CD8-positive, alpha-beta memory T cell (primary cell): ENCODE measurements around the gene MACROD2. TPM values are rescaled to one million over a fixed set of nuclear protein-coding genes. Genes with fewer than 3 reads are reported as not detected.
A peak's percentile ranks its signal among the peaks of the same experiment; 100 is the strongest.

Experiments used
- CTCF ChIA-PET: fragments of 350-600 bp; sonication (Branson Sonifier 250); formaldehyde crosslinking; loops from one replicate; lab custom pipeline; 2021; ENCODE audit warnings: antibody characterized with exemption; lab: Charles Lee
- POLR2A ChIA-PET: fragments of 350-600 bp; sonication (Branson Sonifier 250); formaldehyde crosslinking; loops from one replicate; lab custom pipeline; 2021; ENCODE audit warnings: antibody characterized with exemption; lab: Charles Lee
- DNase-seq, 5 donors: peaks; one replicate each; pipeline versions ENCODE4 v3.0.0 to v3.0.0-alpha.2; 2020 to 2022; ENCODE audit warnings: mixed read lengths in 1 of 5
- H3K27ac ChIP-seq: one replicate; pipeline ENCODE4 v1.7.0; 2013; ENCODE audit warnings: low read depth, mild to moderate bottlenecking, low read length, moderate library complexity
- H3K27me3 ChIP-seq: 2 replicates; pipeline ENCODE4 v1.7.0; 2013; ENCODE audit warnings: low read length, mild to moderate bottlenecking; ENCODE audit not compliant: insufficient read depth, poor library complexity, severe bottlenecking
- H3K36me3 ChIP-seq: 2 replicates; pipeline ENCODE4 v1.7.0; 2013; ENCODE audit warnings: mild to moderate bottlenecking, low read length, moderate library complexity; ENCODE audit not compliant: insufficient read depth
- H3K4me1 ChIP-seq: 2 replicates; pipeline ENCODE4 v1.7.0; 2013; ENCODE audit warnings: mild to moderate bottlenecking, low read length, moderate library complexity; ENCODE audit not compliant: insufficient read depth
- H3K4me3 ChIP-seq: 2 replicates; pipeline ENCODE4 v1.7.0; 2013; ENCODE audit warnings: mild to moderate bottlenecking, low read length
- H3K9me3 ChIP-seq: 2 replicates; pipeline ENCODE4 v1.7.0; 2013; ENCODE audit warnings: mild to moderate bottlenecking, low read length
- H3K27ac Mint-ChIP-seq, 8 donors: one replicate each; pipeline ENCODE4 v1.8.0; 2020 to 2021; ENCODE audit warnings: mixed read lengths in 8 of 8, mild to moderate bottlenecking in 6 of 8, inconsistent platforms in 3 of 8, moderate library complexity in 3 of 8
- H3K27me3 Mint-ChIP-seq, 2 donors: one replicate each; pipeline ENCODE4 v1.8.0; 2020 to 2021; ENCODE audit warnings: mixed read lengths in 2 of 2, mild to moderate bottlenecking in 1 of 2, moderate library complexity in 1 of 2
- H3K36me3 Mint-ChIP-seq, 3 donors: one replicate each; pipeline ENCODE4 v1.8.0; 2020 to 2021; ENCODE audit warnings: mixed read lengths in 3 of 3, inconsistent platforms in 1 of 3, mild to moderate bottlenecking in 1 of 3
- H3K4me1 Mint-ChIP-seq, 3 donors: one replicate each; pipeline ENCODE4 v1.8.0; 2020 to 2021; ENCODE audit warnings: mixed read lengths in 3 of 3, inconsistent platforms in 1 of 3, mild to moderate bottlenecking in 1 of 3
- H3K4me3 Mint-ChIP-seq, 7 donors: one replicate each; pipeline ENCODE4 v1.8.0; 2020 to 2021; ENCODE audit warnings: mixed read lengths in 7 of 7, mild to moderate bottlenecking in 6 of 7, moderate library complexity in 4 of 7, inconsistent platforms in 2 of 7
- H3K9me3 Mint-ChIP-seq, 5 donors: one replicate each; pipeline ENCODE4 v1.8.0; 2020 to 2022; ENCODE audit warnings: mixed read lengths in 5 of 5, mild to moderate bottlenecking in 3 of 5, moderate library complexity in 2 of 5, inconsistent platforms in 1 of 5
- polyA plus RNA-seq: library from polyadenylated mRNA; unstranded; fragments of 300-500 nt; fragmentation: Illumina TruSeq; gene quantifications from one replicate; pipeline ENCODE4 v1.2.3, GENCODE V29; 2021
- total RNA-seq, 2 experiments: library from RNA; stranded (reverse); gene quantifications; one replicate each; pipeline ENCODE4 v1.2.3, GENCODE V29; 2021

MACROD2 gene
- total and polyA plus RNA-seq, 3 experiments from 2014 or later = not detected

DNA sequence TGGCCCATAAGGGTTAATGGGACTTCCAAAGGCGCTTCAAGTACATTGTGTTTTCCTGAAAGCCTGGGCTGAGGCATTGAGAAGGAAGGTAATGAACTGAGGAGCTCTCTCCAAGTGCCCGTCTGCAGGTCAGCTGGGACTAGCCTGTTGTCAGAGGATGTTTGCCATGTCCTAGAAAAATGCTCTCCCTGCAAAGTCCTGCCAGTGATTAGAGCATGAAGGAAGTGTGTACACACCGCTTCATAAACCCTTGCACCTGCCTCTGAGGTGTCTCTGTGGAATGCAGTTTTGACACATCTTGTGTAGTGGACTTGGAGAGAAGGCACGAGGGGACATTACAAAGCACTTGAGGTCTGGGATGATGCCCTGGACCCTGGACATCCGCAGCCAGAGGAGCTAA is 2071.3 kb downstream of the MACROD2 start:
- H3K9me3 ChIP-seq = no peaks in the 10 kb centered on the region
- Mint-ChIP-seq H3K36me3 (no peaks in the 10 kb centered on the region), H3K27ac (no peak overlapping the region), H3K4me3 (no peak overlapping the region), H3K9me3 (peaks cover 4 to 23% (median 12%) of the 10 kb centered on the region in 5 donors), H3K4me1 (no peaks in the 10 kb centered on the region), H3K27me3 (no peaks in the 10 kb centered on the region)
- CTCF ChIA-PET = no interaction called here
- POLR2A ChIA-PET = no interaction called here
- no peak overlapping the region for H3K27ac ChIP-seq
- no peaks in the 10 kb centered on the region for H3K4me1 ChIP-seq
- H3K27me3 ChIP-seq = no peaks in the 10 kb centered on the region
- no peaks in the 10 kb centered on the region for H3K36me3 ChIP-seq
- DNase-seq = no peak
- no peak overlapping the region for H3K4me3 ChIP-seq

DNA sequence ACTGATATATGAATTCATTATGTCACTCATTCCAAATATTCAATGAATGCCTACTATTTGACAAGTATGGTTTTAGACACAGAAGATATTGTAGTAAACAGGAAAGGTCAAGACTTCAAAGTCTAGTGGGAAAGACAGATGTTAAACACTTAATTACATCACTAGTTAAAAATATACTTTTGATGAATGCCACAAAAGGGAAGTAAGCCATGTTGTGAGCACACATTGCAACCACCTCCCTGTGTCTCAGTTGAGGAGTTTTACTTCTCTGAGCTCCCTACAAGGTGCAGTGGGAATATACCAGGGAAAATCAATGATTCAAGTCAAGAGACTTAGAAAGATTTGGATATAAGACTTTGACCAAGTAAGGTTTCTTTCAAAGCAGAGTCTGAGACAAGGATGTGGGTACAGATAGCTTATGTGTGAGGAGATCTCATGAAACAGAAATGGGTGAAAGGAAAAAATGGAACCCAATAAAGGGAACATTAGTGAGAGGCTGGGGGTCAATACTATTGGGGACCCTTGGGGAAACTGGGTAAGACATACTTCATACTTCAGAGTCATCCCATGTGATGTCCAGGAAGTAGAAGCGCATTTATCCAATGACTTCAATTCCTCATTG is 2074.2 kb downstream of the MACROD2 start:
- no peaks in the 10 kb centered on the region for H3K27me3 Mint-ChIP-seq
- Histone ChIP-seq H3K36me3 (no peaks in the 10 kb centered on the region), H3K27me3 (no peaks in the 10 kb centered on the region), H3K4me1 (no peaks in the 10 kb centered on the region), H3K9me3 (no peaks in the 10 kb centered on the region), H3K27ac (no peak overlapping the region), H3K4me3 (no peak overlapping the region)
- ChIA-PET CTCF (no interaction called here), POLR2A (no interaction called here)
- H3K36me3 Mint-ChIP-seq = no peaks in the 10 kb centered on the region
- no peak overlapping the region for H3K4me3 Mint-ChIP-seq
- H3K27ac Mint-ChIP-seq = no peak overlapping the region
- peaks cover 7 to 23% (median 16%) of the 10 kb centered on the region in 5 donors for H3K9me3 Mint-ChIP-seq
- DNase-seq = no peak
- H3K4me1 Mint-ChIP-seq = no peaks in the 10 kb centered on the region

- no peaks in the 10 kb centered on the region for H3K4me1 Mint-ChIP-seq
- H3K4me3 Mint-ChIP-seq = no peak overlapping the region
- no peaks in the 10 kb centered on the region for H3K4me1 ChIP-seq
- no peaks in the 10 kb centered on the region for H3K9me3 ChIP-seq
- H3K27ac ChIP-seq = no peak overlapping the region
- CTCF ChIA-PET = no interaction called here
- no peak for DNase-seq
- POLR2A ChIA-PET = no interaction called here
- H3K36me3 ChIP-seq = no peaks in the 10 kb centered on the region
- H3K9me3 Mint-ChIP-seq = peaks cover 8 to 25% (median 19%) of the 10 kb centered on the region in 5 donors
- H3K4me3 ChIP-seq = no peak overlapping the region
- no peaks in the 10 kb centered on the region for H3K27me3 ChIP-seq
- H3K36me3 Mint-ChIP-seq = no peaks in the 10 kb centered on the region
- no peak overlapping the region for H3K27ac Mint-ChIP-seq
- H3K27me3 Mint-ChIP-seq = no peaks in the 10 kb centered on the region
Measured at GRCh38 chr20:16072220-16072619, 2076.9 kb downstream of the MACROD2 start.

GRCh38 chr20:16078172-16078898 is 2083.0 kb downstream of the MACROD2 start:
- no peak for DNase-seq

DNA sequence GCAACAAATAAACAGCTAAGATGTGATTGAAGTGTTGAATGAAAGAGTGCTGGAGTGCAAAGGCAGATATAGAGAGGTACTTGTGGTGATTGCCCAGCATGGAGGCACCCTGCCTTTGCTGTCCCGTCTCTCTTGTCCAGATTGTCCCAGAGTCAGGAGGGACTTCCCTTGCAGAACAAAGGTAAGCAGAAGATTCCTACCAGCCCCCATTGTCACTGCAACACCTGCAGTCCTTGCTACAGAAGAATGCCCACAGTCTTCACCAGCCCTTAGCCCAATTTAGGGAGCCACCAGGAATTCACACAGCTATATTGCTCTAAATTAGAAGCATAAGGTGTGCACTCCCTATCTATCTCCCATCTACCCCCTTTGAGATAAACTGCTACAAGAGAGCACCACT is 2086.1 kb downstream of the MACROD2 start:
- Mint-ChIP-seq H3K9me3 (peaks cover under 1 to 20% (median 3%) of the 10 kb centered on the region in 5 donors), H3K27ac (no peak overlapping the region), H3K4me1 (no peaks in the 10 kb centered on the region), H3K4me3 (no peak overlapping the region), H3K27me3 (no peaks in the 10 kb centered on the region), H3K36me3 (no peaks in the 10 kb centered on the region)
- Histone ChIP-seq H3K4me3 (no peak overlapping the region), H3K27me3 (no peaks in the 10 kb centered on the region), H3K4me1 (no peaks in the 10 kb centered on the region), H3K36me3 (no peaks in the 10 kb centered on the region), H3K9me3 (no peaks in the 10 kb centered on the region), H3K27ac (no peak overlapping the region)
- POLR2A ChIA-PET = no interaction called here
- DNase-seq = no peak
- CTCF ChIA-PET = no interaction called here

More at GRCh38 chr20:16078172-16078898, 2083.0 kb downstream of the MACROD2 start:
- Histone ChIP-seq H3K9me3 (no peaks in the 10 kb centered on the region), H3K4me3 (no peak overlapping the region), H3K36me3 (no peaks in the 10 kb centered on the region), H3K27me3 (no peaks in the 10 kb centered on the region), H3K27ac (no peak overlapping the region), H3K4me1 (no peaks in the 10 kb centered on the region)
- no peak overlapping the region for H3K4me3 Mint-ChIP-seq
- no peaks in the 10 kb centered on the region for H3K4me1 Mint-ChIP-seq
- POLR2A ChIA-PET = no interaction called here
- peaks cover 2 to 21% (median 5%) of the 10 kb centered on the region in 5 donors for H3K9me3 Mint-ChIP-seq
- CTCF ChIA-PET = no interaction called here
- no peaks in the 10 kb centered on the region for H3K36me3 Mint-ChIP-seq
- no peak overlapping the region for H3K27ac Mint-ChIP-seq
- no peaks in the 10 kb centered on the region for H3K27me3 Mint-ChIP-seq

- CTCF ChIA-PET = no interaction called here
- POLR2A ChIA-PET = no interaction called here
- Histone ChIP-seq H3K4me1 (no peaks in the 10 kb centered on the region), H3K36me3 (no peaks in the 10 kb centered on the region), H3K4me3 (no peak overlapping the region), H3K27me3 (no peaks in the 10 kb centered on the region), H3K27ac (no peak overlapping the region), H3K9me3 (no peaks in the 10 kb centered on the region)
- Mint-ChIP-seq H3K27me3 (no peaks in the 10 kb centered on the region), H3K27ac (no peak overlapping the region), H3K4me1 (no peaks in the 10 kb centered on the region), H3K9me3 (peaks cover 0 to 24% (median 2%) of the 10 kb centered on the region in 5 donors), H3K36me3 (no peaks in the 10 kb centered on the region), H3K4me3 (peak overlapping the region in 1 of 7 donors; percentile 4)
- DNase-seq = no peak
Measured at GRCh38 chr20:16082051-16082550, 2086.8 kb downstream of the MACROD2 start.

GRCh38 chr20:16083639-16084280 is 2088.4 kb downstream of the MACROD2 start:
- Histone ChIP-seq H3K4me1 (no peaks in the 10 kb centered on the region), H3K27me3 (no peaks in the 10 kb centered on the region), H3K9me3 (no peaks in the 10 kb centered on the region), H3K36me3 (no peaks in the 10 kb centered on the region), H3K4me3 (no peak overlapping the region), H3K27ac (no peak overlapping the region)
- H3K4me1 Mint-ChIP-seq = no peaks in the 10 kb centered on the region
- no peak overlapping the region for H3K4me3 Mint-ChIP-seq
- ChIA-PET POLR2A (no interaction called here), CTCF (no interaction called here)
- H3K36me3 Mint-ChIP-seq = no peaks in the 10 kb centered on the region
- H3K9me3 Mint-ChIP-seq = peaks cover 3 to 33% (median 6%) of the 10 kb centered on the region in 5 donors
- no peak for DNase-seq
- H3K27ac Mint-ChIP-seq = no peak overlapping the region
- no peaks in the 10 kb centered on the region for H3K27me3 Mint-ChIP-seq

- Histone ChIP-seq H3K36me3 (no peaks in the 10 kb centered on the region), H3K27ac (no peak overlapping the region), H3K4me1 (no peaks in the 10 kb centered on the region), H3K9me3 (no peaks in the 10 kb centered on the region), H3K4me3 (no peak overlapping the region), H3K27me3 (no peaks in the 10 kb centered on the region)
- Mint-ChIP-seq H3K36me3 (no peaks in the 10 kb centered on the region), H3K9me3 (peaks cover 2 to 11% (median 3%) of the 10 kb centered on the region in 5 donors), H3K27me3 (peaks cover 0 to 2% of the 10 kb centered on the region in 2 donors), H3K4me1 (no peaks in the 10 kb centered on the region), H3K4me3 (no peak overlapping the region), H3K27ac (no peak overlapping the region)
- POLR2A ChIA-PET = no interaction called here
- CTCF ChIA-PET = no interaction called here
- no peak for DNase-seq
Measured at GRCh38 chr20:16095226-16095625, 2099.9 kb downstream of the MACROD2 start.
